Measurements from ENCODE around the gene NOL4L.

Gene NOL4L

GRCh38 chr20:32445539-32446273 is 139.4 kb downstream of the NOL4L start:
- H3K27ac ChIP-seq (ENCODE audit: low read depth, low read length, poor library complexity, severe bottlenecking), result no peak overlapping the region
- H3K4me3 ChIP-seq (ENCODE audit: low read depth, low read length, poor library complexity, severe bottlenecking), result no peak overlapping the region
- no peak overlapping the region for H3K4me2 ChIP-seq (ENCODE audit: low read length)
- H4K20me1 ChIP-seq (ENCODE audit: insufficient read depth, low read length), result no peaks in the 10 kb centered on the region
- H3K9ac ChIP-seq (ENCODE audit: low read length), result no peak overlapping the region
- no peaks in the 10 kb centered on the region for H3K4me1 ChIP-seq (ENCODE audit: insufficient read depth, low read length, severe bottlenecking)
- H3F3A ChIP-seq (ENCODE audit: insufficient read depth, low read length), result no peaks in the 10 kb centered on the region
- H3K9me3 ChIP-seq (ENCODE audit: low read length), result no peaks in the 10 kb centered on the region
- no peaks in the 10 kb centered on the region for H3K27me3 ChIP-seq (ENCODE audit: insufficient read depth, low read length)
- no peaks in the 10 kb centered on the region for H3K79me2 ChIP-seq (ENCODE audit: insufficient read depth, low read length)
- TF ChIP-seq CTCF (IDR thresholded peaks at IDR 0.05; ENCODE audit: low read length), result no peak
- TF ChIP-seq EZH2 (IDR thresholded peaks at IDR 0.05; ENCODE audit: borderline replicate concordance, low read length), result no peak
- H3K36me3 ChIP-seq (ENCODE audit: insufficient read depth, low read length), result peaks cover 42% of the 10 kb centered on the region
- H3K9me2 ChIP-seq (ENCODE audit: low read depth, low read length), result no peaks in the 10 kb centered on the region
- H2AFZ ChIP-seq (ENCODE audit: low read length), result no peak overlapping the region

GRCh38 chr20:32444474-32445220 is 140.5 kb downstream of the NOL4L start:
- Histone ChIP-seq H3K36me3 (ENCODE audit: insufficient read depth, low read length) (peaks cover 52% of the 10 kb centered on the region), H3K27ac (ENCODE audit: low read depth, low read length, poor library complexity, severe bottlenecking) (no peak overlapping the region), H3K79me2 (ENCODE audit: insufficient read depth, low read length) (no peaks in the 10 kb centered on the region), H3K9ac (ENCODE audit: low read length) (no peak overlapping the region), H3K27me3 (ENCODE audit: insufficient read depth, low read length) (no peaks in the 10 kb centered on the region), H2AFZ (ENCODE audit: low read length) (no peak overlapping the region), H3K4me2 (ENCODE audit: low read length) (no peak overlapping the region), H3K9me2 (ENCODE audit: low read depth, low read length) (no peaks in the 10 kb centered on the region), H3K4me3 (ENCODE audit: low read depth, low read length, poor library complexity, severe bottlenecking) (no peak overlapping the region), H3F3A (ENCODE audit: insufficient read depth, low read length) (no peaks in the 10 kb centered on the region), H3K9me3 (ENCODE audit: low read length) (no peaks in the 10 kb centered on the region), H3K4me1 (ENCODE audit: insufficient read depth, low read length, severe bottlenecking) (no peaks in the 10 kb centered on the region), H4K20me1 (ENCODE audit: insufficient read depth, low read length) (no peaks in the 10 kb centered on the region)
- TF ChIP-seq CTCF (IDR thresholded peaks at IDR 0.05; ENCODE audit: low read length), result no peak
- TF ChIP-seq EZH2 (IDR thresholded peaks at IDR 0.05; ENCODE audit: borderline replicate concordance, low read length), result no peak

GRCh38 chr20:32443386-32443974 is 141.7 kb downstream of the NOL4L start:
- Histone ChIP-seq H3K4me3 (ENCODE audit: low read depth, low read length, poor library complexity, severe bottlenecking) (no peak overlapping the region), H3K9me3 (ENCODE audit: low read length) (no peaks in the 10 kb centered on the region), H3K4me1 (ENCODE audit: insufficient read depth, low read length, severe bottlenecking) (no peaks in the 10 kb centered on the region), H3K9ac (ENCODE audit: low read length) (no peak overlapping the region), H3K36me3 (ENCODE audit: insufficient read depth, low read length) (peaks cover 64% of the 10 kb centered on the region), H2AFZ (ENCODE audit: low read length) (no peak overlapping the region), H3F3A (ENCODE audit: insufficient read depth, low read length) (no peaks in the 10 kb centered on the region), H3K27me3 (ENCODE audit: insufficient read depth, low read length) (no peaks in the 10 kb centered on the region), H3K27ac (ENCODE audit: low read depth, low read length, poor library complexity, severe bottlenecking) (no peak overlapping the region), H4K20me1 (ENCODE audit: insufficient read depth, low read length) (no peaks in the 10 kb centered on the region), H3K79me2 (ENCODE audit: insufficient read depth, low read length) (no peaks in the 10 kb centered on the region), H3K9me2 (ENCODE audit: low read depth, low read length) (no peaks in the 10 kb centered on the region), H3K4me2 (ENCODE audit: low read length) (no peak overlapping the region)
- TF ChIP-seq CTCF (IDR thresholded peaks at IDR 0.05; ENCODE audit: low read length) (no peak), EZH2 (IDR thresholded peaks at IDR 0.05; ENCODE audit: borderline replicate concordance, low read length) (no peak)
